Astrocyte (in vitro differentiated cells and primary cell): ENCODE results near the gene SF3A2. TPM values are rescaled to one million over a fixed set of nuclear protein-coding genes. Genes with fewer than 3 reads are reported as not detected.

Experiments used
- DNase-seq: peaks from one replicate; pipeline ENCODE4 v3.0.0-alpha.2; 2010; ENCODE audit warnings: low read depth
- FAIRE-seq: peaks from 2 replicates; lab custom pipeline; 2011; peaks lifted over from hg19 to GRCh38; lab: Jason Lieb, UNC
- H2AFZ ChIP-seq: 2 replicates; pipeline ENCODE4 v1.6.0; 2012; ENCODE audit warnings: low read depth, low read length, inconsistent platforms
- H3K27ac ChIP-seq: 2 replicates; pipeline ENCODE4 v1.5.1; 2011; ENCODE audit warnings: low read depth, low read length, inconsistent platforms
- H3K27me3 ChIP-seq: 2 replicates; pipeline ENCODE4 v1.6.0; 2011; ENCODE audit warnings: low read length, inconsistent platforms; ENCODE audit not compliant: insufficient read depth
- H3K36me3 ChIP-seq: 2 replicates; pipeline ENCODE4 v1.5.1; 2011; ENCODE audit warnings: low read length, inconsistent platforms; ENCODE audit not compliant: insufficient read depth
- H3K4me1 ChIP-seq: 2 replicates; pipeline ENCODE4 v1.5.1; 2011; ENCODE audit warnings: low read length, inconsistent platforms; ENCODE audit not compliant: insufficient read depth
- H3K4me2 ChIP-seq: 2 replicates; pipeline ENCODE4 v1.6.0; 2012; ENCODE audit warnings: low read length, inconsistent platforms
- H3K4me3 ChIP-seq: 2 replicates; pipeline ENCODE4 v1.5.1; 2011; ENCODE audit warnings: low read depth, mild to moderate bottlenecking, low read length, inconsistent platforms; ENCODE audit not compliant: insufficient read depth
- H3K79me2 ChIP-seq: 2 replicates; pipeline ENCODE4 v1.6.0; 2012; ENCODE audit warnings: mild to moderate bottlenecking, low read length, inconsistent platforms; ENCODE audit not compliant: insufficient read depth
- H3K9ac ChIP-seq: 2 replicates; pipeline ENCODE4 v1.6.0; 2012; ENCODE audit warnings: mild to moderate bottlenecking, low read length, inconsistent platforms
- H3K9me3 ChIP-seq: 2 replicates; pipeline ENCODE4 v1.5.1; 2012; ENCODE audit warnings: low read depth, mild to moderate bottlenecking, low read length, inconsistent platforms; ENCODE audit not compliant: insufficient read depth
- H4K20me1 ChIP-seq: 2 replicates; pipeline ENCODE4 v1.6.0; 2012; ENCODE audit warnings: low read length, inconsistent platforms; ENCODE audit not compliant: insufficient read depth
- H3K27ac Mint-ChIP-seq: one replicate; pipeline ENCODE4 v1.8.0; 2021; ENCODE audit warnings: mild to moderate bottlenecking, mixed read lengths; ENCODE audit not compliant: unreplicated experiment
- H3K27me3 Mint-ChIP-seq: one replicate; pipeline ENCODE4 v1.8.0; 2021; ENCODE audit warnings: low read depth, mixed read lengths; ENCODE audit not compliant: unreplicated experiment
- H3K36me3 Mint-ChIP-seq: one replicate; pipeline ENCODE4 v1.8.0; 2021; ENCODE audit warnings: low read depth, mixed read lengths; ENCODE audit not compliant: unreplicated experiment
- H3K4me1 Mint-ChIP-seq: one replicate; pipeline ENCODE4 v1.8.0; 2021; ENCODE audit warnings: low read depth, mixed read lengths; ENCODE audit not compliant: unreplicated experiment
- H3K4me3 Mint-ChIP-seq: one replicate; pipeline ENCODE4 v1.8.0; 2021; ENCODE audit warnings: mild to moderate bottlenecking, moderate library complexity, mixed read lengths; ENCODE audit not compliant: unreplicated experiment
- H3K9me3 Mint-ChIP-seq: one replicate; pipeline ENCODE4 v1.8.0; 2021; ENCODE audit warnings: mild to moderate bottlenecking, mixed read lengths; ENCODE audit not compliant: unreplicated experiment
- EZH2 ChIP-seq: IDR thresholded peaks from 2 replicates; pipeline ENCODE4 v1.6.1; 2012; ENCODE audit warnings: mild to moderate bottlenecking, low read length, inconsistent platforms; ENCODE audit not compliant: insufficient read depth
- total RNA-seq: library from RNA; stranded (reverse); gene quantifications from 2 replicates; pipeline ENCODE4 v1.2.1, GENCODE V29; 2021
- TF ChIP-seq, protein P1 (sequence below): IDR thresholded peaks from 2 replicates; pipeline ENCODE4 v1.5.1; 2011; ENCODE audit warnings: low read depth, mild to moderate bottlenecking, inconsistent platforms, low read length, moderate library complexity; ENCODE audit not compliant: insufficient read depth

The SF3A2 gene
- total RNA-seq, 1 donor from 2014 or later = 83.2 TPM

GRCh38 chr19:2252055-2252796 lies 15.6 kb downstream of the SF3A2 start:
- Mint-ChIP-seq H3K9me3 (no peaks in the 10 kb centered on the region), H3K27ac (no peak overlapping the region), H3K4me3 (no peak overlapping the region), H3K27me3 (peaks cover 6% of the 10 kb centered on the region), H3K4me1 (no peaks in the 10 kb centered on the region), H3K36me3 (peaks cover 1% of the 10 kb centered on the region)
- Histone ChIP-seq H3K79me2 (no peaks in the 10 kb centered on the region), H3K4me3 (no peak overlapping the region), H3K9ac (no peak overlapping the region), H2AFZ (no peak overlapping the region), H3K27ac (no peak overlapping the region), H3K27me3 (peaks cover 22% of the 10 kb centered on the region), H3K9me3 (no peaks in the 10 kb centered on the region), H3K4me1 (peaks cover 3% of the 10 kb centered on the region), H4K20me1 (peaks cover 46% of the 10 kb centered on the region), H3K4me2 (no peak overlapping the region), H3K36me3 (no peaks in the 10 kb centered on the region)
- TF ChIP-seq EZH2 = peak; percentile 24
- TF ChIP-seq, protein P1, sequence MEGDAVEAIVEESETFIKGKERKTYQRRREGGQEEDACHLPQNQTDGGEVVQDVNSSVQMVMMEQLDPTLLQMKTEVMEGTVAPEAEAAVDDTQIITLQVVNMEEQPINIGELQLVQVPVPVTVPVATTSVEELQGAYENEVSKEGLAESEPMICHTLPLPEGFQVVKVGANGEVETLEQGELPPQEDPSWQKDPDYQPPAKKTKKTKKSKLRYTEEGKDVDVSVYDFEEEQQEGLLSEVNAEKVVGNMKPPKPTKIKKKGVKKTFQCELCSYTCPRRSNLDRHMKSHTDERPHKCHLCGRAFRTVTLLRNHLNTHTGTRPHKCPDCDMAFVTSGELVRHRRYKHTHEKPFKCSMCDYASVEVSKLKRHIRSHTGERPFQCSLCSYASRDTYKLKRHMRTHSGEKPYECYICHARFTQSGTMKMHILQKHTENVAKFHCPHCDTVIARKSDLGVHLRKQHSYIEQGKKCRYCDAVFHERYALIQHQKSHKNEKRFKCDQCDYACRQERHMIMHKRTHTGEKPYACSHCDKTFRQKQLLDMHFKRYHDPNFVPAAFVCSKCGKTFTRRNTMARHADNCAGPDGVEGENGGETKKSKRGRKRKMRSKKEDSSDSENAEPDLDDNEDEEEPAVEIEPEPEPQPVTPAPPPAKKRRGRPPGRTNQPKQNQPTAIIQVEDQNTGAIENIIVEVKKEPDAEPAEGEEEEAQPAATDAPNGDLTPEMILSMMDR = no peak
- DNase-seq = no peak
- no peak for FAIRE-seq

DNA sequence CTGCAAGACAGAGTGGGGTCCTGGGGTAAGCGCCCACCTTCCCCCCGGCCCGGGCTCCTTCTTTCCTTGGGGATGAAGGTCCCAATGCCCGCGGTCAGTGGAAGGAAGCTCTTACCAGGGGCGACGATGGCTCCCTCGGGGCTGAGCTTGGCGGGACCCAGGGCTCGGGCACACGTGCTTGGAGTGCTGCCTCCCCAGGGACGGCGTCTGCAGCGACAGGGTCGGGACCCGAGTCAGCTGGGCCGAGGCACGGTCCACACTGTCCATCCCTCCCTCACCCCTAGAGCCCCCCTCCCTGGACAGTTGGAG lies 16.1 kb downstream of the SF3A2 start:
- no peaks in the 10 kb centered on the region for H3K79me2 ChIP-seq
- TF ChIP-seq, protein P1 = no peak
- TF ChIP-seq EZH2 = peak; percentile 48
- H4K20me1 ChIP-seq = peaks cover 41% of the 10 kb centered on the region
- FAIRE-seq = no peak
- Mint-ChIP-seq H3K9me3 (no peaks in the 10 kb centered on the region), H3K4me1 (no peaks in the 10 kb centered on the region), H3K27me3 (peaks cover 6% of the 10 kb centered on the region), H3K4me3 (no peak overlapping the region), H3K27ac (no peak overlapping the region), H3K36me3 (peaks cover 1% of the 10 kb centered on the region)
- no peak overlapping the region for H2AFZ ChIP-seq
- peak overlapping the region; percentile 11 for H3K4me2 ChIP-seq
- H3K27me3 ChIP-seq = peaks cover 22% of the 10 kb centered on the region
- H3K9me3 ChIP-seq = no peaks in the 10 kb centered on the region
- DNase-seq = no peak
- H3K4me1 ChIP-seq = peaks cover 2% of the 10 kb centered on the region
- no peak overlapping the region for H3K9ac ChIP-seq
- no peaks in the 10 kb centered on the region for H3K36me3 ChIP-seq
- H3K27ac ChIP-seq = no peak overlapping the region
- H3K4me3 ChIP-seq = no peak overlapping the region
